GM23248 (cell line): Measurements from ENCODE around the gene ABLIM1.

Experiments
- EZH2 ChIP-seq: fragments of 200-600 bp; sonication (generic); IDR thresholded peaks from 2 replicates; pipeline ENCODE4 v1.6.1; 2018; ENCODE audit warnings: antibody characterized with exemption, mild to moderate bottlenecking; ENCODE audit not compliant: insufficient read depth, poor library complexity, severe bottlenecking
- EZH2phosphoT487 ChIP-seq: fragments of 200-600 bp; sonication (generic); IDR thresholded peaks from 2 replicates; pipeline ENCODE4 v1.6.1; 2018; ENCODE audit warnings: antibody characterized with exemption, moderate library complexity, mild to moderate bottlenecking, low read depth; ENCODE audit not compliant: insufficient read depth

DNA sequence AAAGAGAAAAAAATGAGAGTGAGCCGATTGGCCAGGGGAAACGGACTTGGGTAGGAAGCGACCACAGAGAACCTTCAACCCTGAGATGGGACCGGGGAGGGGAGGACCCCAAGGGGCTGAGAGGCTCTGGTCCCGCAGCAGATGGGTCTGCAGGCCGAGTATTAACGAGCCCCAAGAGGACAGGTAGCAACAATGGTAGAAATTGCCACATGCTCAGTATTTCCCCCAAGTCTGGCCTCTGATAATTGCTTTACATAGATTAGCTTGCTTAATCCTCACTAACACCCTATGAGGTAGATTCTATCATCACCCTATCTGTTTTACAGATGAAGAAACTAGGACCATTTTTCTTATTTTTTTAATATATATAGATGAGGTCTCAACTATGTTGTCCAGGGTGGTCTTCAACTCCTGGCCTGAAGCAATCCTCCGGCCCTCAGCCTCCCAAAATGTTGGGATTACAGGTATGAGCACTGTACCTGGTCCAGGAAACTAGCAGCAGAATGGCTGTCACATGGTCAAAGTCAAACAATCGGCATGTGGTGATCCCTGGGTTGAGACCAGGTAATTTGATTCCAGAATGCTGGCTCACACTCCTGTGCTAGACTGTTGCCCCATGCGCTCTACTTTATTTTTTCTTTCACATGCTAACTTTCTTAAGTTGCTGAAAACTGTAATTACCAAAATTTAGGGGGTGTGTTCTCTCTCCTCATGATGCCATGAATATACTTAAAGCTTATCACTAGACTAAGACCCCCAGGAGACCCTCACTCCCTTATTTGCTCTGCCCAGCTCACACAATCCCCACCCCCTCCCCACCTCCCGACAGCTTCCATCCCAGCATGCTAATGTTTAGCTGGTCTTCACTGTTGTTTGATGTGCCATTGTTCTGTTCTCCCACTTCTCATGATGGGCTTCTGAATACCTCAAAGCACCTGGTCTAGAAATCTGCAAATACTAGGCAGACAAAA, 185.9 kb downstream of the ABLIM1 start:
- TF ChIP-seq EZH2: no peak
- TF ChIP-seq EZH2phosphoT487: no peak
